Measurements from ENCODE around the gene BGN.

DNA sequence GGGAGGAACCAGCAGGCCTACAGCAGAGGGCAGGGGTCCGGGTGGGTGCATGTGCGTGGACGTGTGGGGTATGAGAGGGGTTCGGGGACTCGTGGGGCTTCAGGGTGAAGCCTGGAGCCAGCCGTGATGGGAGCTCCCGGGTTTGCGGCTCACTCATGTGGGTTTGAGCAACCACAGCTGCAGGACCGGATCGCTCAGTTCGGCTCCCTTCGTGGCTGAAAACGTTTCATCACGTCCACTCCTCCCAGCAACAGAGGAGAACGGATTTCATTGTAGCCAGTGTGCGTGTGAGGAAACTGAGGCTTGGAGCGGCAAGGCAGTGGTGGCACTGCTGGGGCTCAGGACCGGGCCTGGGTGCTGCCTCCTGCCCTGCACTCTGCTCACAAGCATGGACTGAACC lies 10.6 kb downstream of the BGN start:
- no peak for TF ChIP-seq POLR2A (IDR thresholded peaks at IDR 0.05)
- TF ChIP-seq, protein P1, sequence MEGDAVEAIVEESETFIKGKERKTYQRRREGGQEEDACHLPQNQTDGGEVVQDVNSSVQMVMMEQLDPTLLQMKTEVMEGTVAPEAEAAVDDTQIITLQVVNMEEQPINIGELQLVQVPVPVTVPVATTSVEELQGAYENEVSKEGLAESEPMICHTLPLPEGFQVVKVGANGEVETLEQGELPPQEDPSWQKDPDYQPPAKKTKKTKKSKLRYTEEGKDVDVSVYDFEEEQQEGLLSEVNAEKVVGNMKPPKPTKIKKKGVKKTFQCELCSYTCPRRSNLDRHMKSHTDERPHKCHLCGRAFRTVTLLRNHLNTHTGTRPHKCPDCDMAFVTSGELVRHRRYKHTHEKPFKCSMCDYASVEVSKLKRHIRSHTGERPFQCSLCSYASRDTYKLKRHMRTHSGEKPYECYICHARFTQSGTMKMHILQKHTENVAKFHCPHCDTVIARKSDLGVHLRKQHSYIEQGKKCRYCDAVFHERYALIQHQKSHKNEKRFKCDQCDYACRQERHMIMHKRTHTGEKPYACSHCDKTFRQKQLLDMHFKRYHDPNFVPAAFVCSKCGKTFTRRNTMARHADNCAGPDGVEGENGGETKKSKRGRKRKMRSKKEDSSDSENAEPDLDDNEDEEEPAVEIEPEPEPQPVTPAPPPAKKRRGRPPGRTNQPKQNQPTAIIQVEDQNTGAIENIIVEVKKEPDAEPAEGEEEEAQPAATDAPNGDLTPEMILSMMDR (IDR thresholded peaks at IDR 0.05): no peak
